Measurements from ENCODE around the gene DECR2. TPM values are rescaled to one million over a fixed set of nuclear protein-coding genes. Genes with fewer than 3 reads are reported as not detected.

Gene DECR2
- total and polyA plus RNA-seq, 2 of the 13 experiments (the other 11 are each of a cell fraction or from before 2014, with no cell fraction given) = 36.3 to 44.6 TPM

- no peak for TF ChIP-seq ZNF512B (CRISPR knock-in tag; IDR thresholded peaks at IDR 0.05; ENCODE audit: borderline replicate concordance)
- TF ChIP-seq ZXDC (CRISPR knock-in tag; IDR thresholded peaks at IDR 0.05) = 0 out of 2 replicates have a peak, but pooled peaks have one; percentile 41
- no peak for TF ChIP-seq ELK4 (CRISPR knock-in tag; IDR thresholded peaks at IDR 0.05; ENCODE audit: borderline replicate concordance)
- TF ChIP-seq ZFYVE20 (CRISPR knock-in tag; IDR thresholded peaks at IDR 0.05; ENCODE audit: borderline replicate concordance, low read depth) = no peak
- TF ChIP-seq HINFP (CRISPR knock-in tag; IDR thresholded peaks at IDR 0.05; ENCODE audit: low read depth) = peak; percentile 77; the same call in 1 of the 2 replicates
- no peak for TF ChIP-seq NFIB (CRISPR knock-in tag; IDR thresholded peaks at IDR 0.05; ENCODE audit: borderline replicate concordance)
- 0 out of 2 replicates have a peak, but pooled peaks have one; percentile 73 for TF ChIP-seq CREB3 (CRISPR knock-in tag; IDR thresholded peaks at IDR 0.05)
- TF ChIP-seq HNRNPK (IDR thresholded peaks at IDR 0.05; ENCODE audit: low read depth, low read length, poor library complexity, severe bottlenecking) = peak; percentile 88
- peak; percentile 61 for TF ChIP-seq NFAT5 (CRISPR knock-in tag; IDR thresholded peaks at IDR 0.05)
These were observed at the start of gene DECR2 (continued) for GRCh38 chr16:401468-402348.

Data from HepG2 (cell line).